Thyroid gland (tissue), 4 donors: ENCODE data around the gene TTC16. TPM values are rescaled to one million over a fixed set of nuclear protein-coding genes. Genes with fewer than 3 reads are reported as not detected.

ENCODE experiments used
- DNase-seq, 2 donors: peaks; one replicate each; pipeline ENCODE4 v3.0.0-alpha.2; 2019
- H3K27ac ChIP-seq, 3 donors: fragments of 200-600 bp; sonication (generic); 1 replicate in 2 of 3; 2 replicates in 1 of 3; pipeline ENCODE4 v1.5.1; 2016 to 2019; ENCODE audit warnings: mild to moderate bottlenecking in 1 of 3, moderate library complexity in 1 of 3
- H3K27me3 ChIP-seq: fragments of 200-600 bp; sonication (generic); one replicate; pipeline ENCODE4 v1.5.1; 2019
- H3K36me3 ChIP-seq, 2 donors: fragments of 200-600 bp; sonication (generic); one replicate each; pipeline ENCODE4 v1.5.1; 2016 to 2019
- H3K4me1 ChIP-seq, 2 donors: fragments of 200-600 bp; sonication (generic); one replicate each; pipeline ENCODE4 v1.5.1; 2017 to 2019
- H3K4me3 ChIP-seq, 3 donors: fragments of 200-600 bp; sonication (generic); replicated peaks in 1 of 3; 1 replicate in 2 of 3; 2 replicates in 1 of 3; pipeline ENCODE4 v1.5.1; 2016; ENCODE audit warnings: mild to moderate bottlenecking in 1 of 3
- H3K9me3 ChIP-seq: fragments of 200-600 bp; sonication (generic); one replicate; pipeline ENCODE4 v1.5.1; 2017
- CTCF ChIP-seq, 6 experiments: fragments of 200-600 bp in 3 of 6; fragments of 450-650 bp in 3 of 6; sonication (generic) in 3 of 6; IDR thresholded peaks; one replicate each; pipeline ENCODE4 v1.5.1; 2016 to 2019; ENCODE audit warnings: antibody characterized with exemption in 6 of 6, mild to moderate bottlenecking in 2 of 6, inconsistent platforms in 1 of 6, moderate library complexity in 1 of 6
- POLR2A ChIP-seq, 2 donors: fragments of 450-650 bp; IDR thresholded peaks; one replicate each; pipeline ENCODE4 v1.6.1; 2017; ENCODE audit warnings: antibody characterized with exemption in 2 of 2, mild to moderate bottlenecking in 2 of 2, moderate library complexity in 1 of 2
- WGBS, 2 donors: methylation state at CpG; one replicate each; pipeline ENCODE4 v1.1.5; 2017; 5-methylcytosine and 5-hydroxymethylcytosine counted together
- intact Hi-C: fragments of 100-400 bp; cut with DNase I; formaldehyde crosslinking; loops from one replicate; pipeline ENCODE4 v1.15.1; 2023
- total RNA-seq, 4 donors: library from RNA; depleted of rRNA; stranded (reverse); fragments of >200 nt; gene quantifications; one replicate each; pipeline ENCODE4 v1.2.3, GENCODE V29; 2016

Gene TTC16
- total RNA-seq, 4 donors from 2014 or later: 0.40 to 0.45 (median 0.44) TPM; not detected in 1

DNA sequence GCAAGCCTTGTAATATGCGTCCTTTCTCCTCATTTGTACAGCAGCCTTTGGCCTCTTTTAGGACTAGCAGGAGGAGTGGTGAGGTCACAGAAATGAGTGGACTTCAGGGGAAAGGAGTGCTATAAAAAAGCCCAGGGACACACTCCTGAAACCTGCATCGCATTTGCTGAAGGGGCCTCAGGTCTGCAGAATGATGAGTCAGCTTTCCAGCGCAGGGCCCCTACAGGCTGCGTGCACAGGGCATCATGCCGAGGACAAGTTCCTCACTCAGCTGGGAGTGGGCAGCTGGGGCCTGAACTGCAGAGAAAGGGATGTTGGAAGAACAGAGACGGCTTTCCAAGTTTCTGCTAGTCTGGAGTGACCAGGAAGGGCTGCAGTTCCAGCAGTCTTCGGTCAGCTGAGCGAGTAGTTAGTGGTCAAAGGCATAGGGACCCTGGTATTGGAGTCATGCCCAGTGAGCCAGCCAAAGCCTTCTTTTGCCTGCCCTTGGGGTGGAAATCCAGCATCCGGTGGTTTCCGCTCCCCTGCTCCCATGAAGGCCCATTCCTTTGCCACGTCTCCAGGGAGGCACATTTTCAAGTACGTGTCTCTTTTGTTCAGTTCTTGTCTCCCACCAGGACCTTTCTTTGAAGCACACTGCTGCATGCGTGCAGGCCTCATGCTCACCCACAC lies 26.4 kb upstream of the TTC16 start:
- H3K9me3 ChIP-seq: no peaks in the 10 kb centered on the region
- H3K4me1 ChIP-seq: no peaks in the 10 kb centered on the region
- WGBS, 2 donors: 88 to 93% methylated on average over 13 of the region's 13 CpGs
- intact Hi-C loops: no loop called here
- H3K27ac ChIP-seq: no peak overlapping the region
- DNase-seq: no peak
- peaks cover 3 to 11% of the 10 kb centered on the region in 2 donors for H3K36me3 ChIP-seq
- H3K27me3 ChIP-seq: no peaks in the 10 kb centered on the region
- no peak overlapping the region for H3K4me3 ChIP-seq
- no peak for TF ChIP-seq CTCF (IDR thresholded peaks at IDR 0.05)
- TF ChIP-seq POLR2A (IDR thresholded peaks at IDR 0.05): no peak

- Histone ChIP-seq H3K36me3 (peaks cover 0 to 11% of the 10 kb centered on the region in 2 donors), H3K9me3 (no peaks in the 10 kb centered on the region), H3K4me3 (no peak overlapping the region), H3K27me3 (no peaks in the 10 kb centered on the region), H3K4me1 (no peaks in the 10 kb centered on the region), H3K27ac (no peak overlapping the region)
- TF ChIP-seq CTCF (IDR thresholded peaks at IDR 0.05) (no peak), POLR2A (IDR thresholded peaks at IDR 0.05) (no peak)
- intact Hi-C loops: no loop called here
- 92 to 97% methylated on average over 10 of the region's 10 CpGs for WGBS, 2 donors
- DNase-seq: no peak
Measured at GRCh38 chr9:127690735-127691134, 25.1 kb upstream of the TTC16 start.

DNA sequence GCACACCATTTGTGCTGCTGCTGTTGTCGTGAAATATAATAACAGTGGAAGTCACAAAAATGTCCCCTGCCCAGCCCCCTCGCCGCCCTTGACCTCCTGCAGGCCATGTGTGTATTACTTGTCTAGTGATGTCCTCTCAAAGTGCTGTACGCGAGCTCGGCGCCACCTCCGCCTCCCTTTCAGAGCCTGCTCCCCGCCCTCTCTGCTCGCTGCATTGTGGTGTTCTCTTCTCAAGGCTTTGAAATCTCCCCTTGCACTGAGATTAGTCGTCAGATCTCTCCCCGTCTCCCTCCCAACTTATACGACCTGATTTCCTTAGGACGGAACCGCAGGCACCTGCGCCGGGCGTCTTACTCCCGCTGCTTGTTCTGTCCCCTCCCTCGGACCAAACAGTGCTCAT lies 23.8 kb upstream of the TTC16 start:
- H3K4me3 ChIP-seq: no peak overlapping the region
- no peak for DNase-seq
- no peak overlapping the region for H3K27ac ChIP-seq
- no peaks in the 10 kb centered on the region for H3K9me3 ChIP-seq
- no peaks in the 10 kb centered on the region for H3K27me3 ChIP-seq
- H3K4me1 ChIP-seq: no peaks in the 10 kb centered on the region
- intact Hi-C loops: no loop called here
- WGBS, 2 donors: 90 to 92% methylated on average over 20 of the region's 20 CpGs
- H3K36me3 ChIP-seq: peaks cover 0 to 11% of the 10 kb centered on the region in 2 donors
- no peak for TF ChIP-seq CTCF (IDR thresholded peaks at IDR 0.05)
- TF ChIP-seq POLR2A (IDR thresholded peaks at IDR 0.05): no peak

DNA sequence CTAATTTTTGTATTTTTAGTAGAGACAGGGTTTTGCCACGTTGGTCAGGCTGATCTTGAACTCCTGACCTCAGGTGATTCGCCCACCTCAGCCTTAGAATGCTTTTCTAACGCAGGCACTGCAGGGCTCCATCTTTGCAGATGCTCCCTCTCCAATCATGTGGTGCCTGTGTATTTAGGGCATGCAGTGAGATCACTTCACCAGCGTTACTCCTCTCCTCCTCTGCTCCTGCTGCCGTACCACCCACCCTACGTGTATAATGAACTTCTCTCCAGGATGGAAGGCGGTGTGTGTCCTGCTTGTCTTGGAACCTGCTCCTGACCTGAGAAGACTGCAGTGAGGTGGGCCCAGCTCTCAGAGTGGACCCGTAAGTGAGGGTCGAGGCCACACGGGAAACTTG lies 22.7 kb upstream of the TTC16 start:
- Histone ChIP-seq H3K9me3 (no peaks in the 10 kb centered on the region), H3K27ac (no peak overlapping the region), H3K36me3 (peaks cover 0 to 11% of the 10 kb centered on the region in 2 donors), H3K4me1 (no peaks in the 10 kb centered on the region), H3K27me3 (no peaks in the 10 kb centered on the region), H3K4me3 (no peak overlapping the region)
- WGBS, 2 donors: 92% methylated on average over 9 to 10 of the region's 10 CpGs
- intact Hi-C loops: no loop called here
- no peak for TF ChIP-seq POLR2A (IDR thresholded peaks at IDR 0.05)
- TF ChIP-seq CTCF (IDR thresholded peaks at IDR 0.05): no peak
- DNase-seq: no peak

DNA sequence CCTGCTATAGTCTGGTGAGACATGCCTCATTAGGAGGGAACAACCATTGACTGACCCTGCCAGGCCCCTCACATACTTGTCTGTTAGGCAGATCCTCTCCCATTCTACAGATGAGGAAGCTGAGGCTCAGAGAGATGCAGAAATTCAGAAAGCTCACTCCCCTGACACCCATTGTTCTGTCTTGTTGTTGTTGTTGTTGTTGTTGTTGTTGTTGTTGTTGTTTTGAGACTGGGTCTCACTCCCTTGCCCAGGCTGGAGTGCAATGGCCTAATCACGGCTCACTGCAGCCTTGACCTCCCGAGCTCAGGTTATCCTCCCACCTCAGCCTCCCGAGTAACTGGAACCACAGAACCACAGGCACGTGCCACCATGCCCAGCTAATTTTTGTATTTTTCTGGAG lies 22.2 kb upstream of the TTC16 start:
- H3K4me3 ChIP-seq: no peak overlapping the region
- no peaks in the 10 kb centered on the region for H3K27me3 ChIP-seq
- WGBS, 2 donors: 96% methylated on average over 4 of the region's 4 CpGs
- H3K9me3 ChIP-seq: no peaks in the 10 kb centered on the region
- no peak overlapping the region for H3K27ac ChIP-seq
- no peak for DNase-seq
- TF ChIP-seq CTCF (IDR thresholded peaks at IDR 0.05): no peak
- peaks cover 0 to 11% of the 10 kb centered on the region in 2 donors for H3K36me3 ChIP-seq
- intact Hi-C loops: no loop called here
- peaks cover 0 to under 1% of the 10 kb centered on the region in 2 donors for H3K4me1 ChIP-seq
